Sigmoid colon (tissue), 4 donors: Measurements from ENCODE around the gene MUC21.

Experiments used
- EP300 ChIP-seq, 4 donors: sonication (generic); formaldehyde crosslinking; IDR thresholded peaks; one replicate each; pipeline ENCODE4 v1.6.1; 2017; ENCODE audit warnings: antibody characterized with exemption in 4 of 4
- POLR2A ChIP-seq, 2 donors: fragments of 450-650 bp; IDR thresholded peaks; one replicate each; pipeline ENCODE4 v1.6.1; 2016; ENCODE audit warnings: antibody characterized with exemption in 2 of 2, mild to moderate bottlenecking in 2 of 2, moderate library complexity in 2 of 2
- POLR2AphosphoS5 ChIP-seq, 4 donors: sonication (generic); formaldehyde crosslinking; IDR thresholded peaks; one replicate each; pipeline ENCODE4 v1.6.1; 2017; ENCODE audit warnings: antibody characterized with exemption in 4 of 4
- TF ChIP-seq, protein P1 (sequence below), 4 experiments: fragments of 450-650 bp in 3 of 4; fragments of 200-600 bp in 1 of 4; IDR thresholded peaks; one replicate each; pipeline ENCODE4 v1.5.1; 2016 to 2019; ENCODE audit warnings: antibody characterized with exemption in 4 of 4, mild to moderate bottlenecking in 3 of 4, moderate library complexity in 2 of 4

DNA sequence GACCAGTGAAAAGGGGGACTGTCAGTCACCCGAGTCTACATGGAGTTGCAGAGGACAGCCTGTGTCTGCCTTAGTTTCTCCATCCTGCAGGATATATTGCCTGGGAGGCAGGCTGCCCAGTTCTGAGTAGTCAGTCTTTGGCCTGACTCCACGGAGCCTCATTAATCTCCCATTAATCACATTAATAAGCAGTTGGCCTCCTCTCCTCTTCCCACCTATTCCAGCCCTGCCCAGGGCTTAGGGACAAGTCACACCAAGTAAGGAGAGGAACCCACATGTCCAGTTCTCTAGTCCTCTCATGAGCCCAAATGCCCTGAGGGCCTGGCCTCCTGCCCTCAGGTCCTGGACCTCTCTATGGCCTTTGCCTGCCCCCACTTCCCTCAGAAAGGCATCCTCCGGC, 44.0 kb upstream of the MUC21 start:
- TF ChIP-seq, protein P1, sequence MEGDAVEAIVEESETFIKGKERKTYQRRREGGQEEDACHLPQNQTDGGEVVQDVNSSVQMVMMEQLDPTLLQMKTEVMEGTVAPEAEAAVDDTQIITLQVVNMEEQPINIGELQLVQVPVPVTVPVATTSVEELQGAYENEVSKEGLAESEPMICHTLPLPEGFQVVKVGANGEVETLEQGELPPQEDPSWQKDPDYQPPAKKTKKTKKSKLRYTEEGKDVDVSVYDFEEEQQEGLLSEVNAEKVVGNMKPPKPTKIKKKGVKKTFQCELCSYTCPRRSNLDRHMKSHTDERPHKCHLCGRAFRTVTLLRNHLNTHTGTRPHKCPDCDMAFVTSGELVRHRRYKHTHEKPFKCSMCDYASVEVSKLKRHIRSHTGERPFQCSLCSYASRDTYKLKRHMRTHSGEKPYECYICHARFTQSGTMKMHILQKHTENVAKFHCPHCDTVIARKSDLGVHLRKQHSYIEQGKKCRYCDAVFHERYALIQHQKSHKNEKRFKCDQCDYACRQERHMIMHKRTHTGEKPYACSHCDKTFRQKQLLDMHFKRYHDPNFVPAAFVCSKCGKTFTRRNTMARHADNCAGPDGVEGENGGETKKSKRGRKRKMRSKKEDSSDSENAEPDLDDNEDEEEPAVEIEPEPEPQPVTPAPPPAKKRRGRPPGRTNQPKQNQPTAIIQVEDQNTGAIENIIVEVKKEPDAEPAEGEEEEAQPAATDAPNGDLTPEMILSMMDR (IDR thresholded peaks at IDR 0.05) = no peak
- no peak for TF ChIP-seq POLR2A (IDR thresholded peaks at IDR 0.05)
- TF ChIP-seq EP300 (IDR thresholded peaks at IDR 0.05) = no peak
- TF ChIP-seq POLR2AphosphoS5 (IDR thresholded peaks at IDR 0.05) = no peak
